GM12878 (cell line): ENCODE data around the gene ISL2. TPM values are rescaled to one million over a fixed set of nuclear protein-coding genes. Genes with fewer than 3 reads are reported as not detected.

Experiments used
- ATAC-seq: fragments of 200-7000 bp; cut with Tn5 transposase; 3 replicates; pipeline ENCODE4 v1.9.1; 2020; ENCODE audit warnings: mild to moderate bottlenecking, moderate library complexity
- BruUV-seq: library from RNA; stranded (reverse); fragments of 400-500 nt; replicated peaks from 2 replicates; lab custom pipeline; 2021; lab: Mats Ljungman, UMichigan
- CTCF ChIA-PET: fragments of 300-600 bp; sonication (Branson Sonifier 250); formaldehyde crosslinking; extraction: SDS; loops from one replicate; lab custom pipeline; 2021; ENCODE audit warnings: inconsistent platforms; lab: Yijun Ruan, JAX
- POLR2A ChIA-PET: fragments of 350-600 bp; formaldehyde crosslinking; extraction: SDS; loops from one replicate; lab custom pipeline; 2021; ENCODE audit warnings: inconsistent platforms; lab: Charles Lee
- RAD21 ChIA-PET: fragments of 300-600 bp; sonication (Branson Sonifier 250); formaldehyde crosslinking; loops from one replicate; lab custom pipeline; 2023; ENCODE audit warnings: antibody characterized with exemption; ENCODE audit not compliant: unreplicated experiment; lab: Charles Lee
- SMC1A ChIA-PET: fragments of 300-600 bp; sonication (Branson Sonifier 250); formaldehyde crosslinking; loops from one replicate; lab custom pipeline; 2023; ENCODE audit not compliant: unreplicated experiment, uncharacterized antibody; lab: Charles Lee
- DNase-seq: peaks from one replicate; pipeline ENCODE4 v3.0.0-alpha.2; 2011; ENCODE audit warnings: low read depth, low spot score
- FAIRE-seq: peaks from 3 replicates; lab custom pipeline; 2011; peaks lifted over from hg19 to GRCh38; lab: Jason Lieb, UNC
- H2AFZ ChIP-seq: 2 replicates; pipeline ENCODE4 v1.6.0; 2011; ENCODE audit warnings: low read depth, low read length, control low read depth; ENCODE audit not compliant: control insufficient read depth
- H3K27ac ChIP-seq: 2 replicates; pipeline ENCODE4 v1.5.1; 2011; ENCODE audit warnings: control low read depth; ENCODE audit not compliant: control insufficient read depth, insufficient read depth
- H3K27me3 ChIP-seq, 2 experiments: replicated peaks in 1 of 2; 2 replicates each; pipeline versions ENCODE4 v1.6.0 to v1.6.1; 2011; ENCODE audit warnings: low read length in 1 of 2; ENCODE audit not compliant: control insufficient read depth in 2 of 2, insufficient read depth in 2 of 2
- H3K36me3 ChIP-seq, 2 experiments: 2 replicates each; pipeline ENCODE4 v1.5.1; 2011; ENCODE audit warnings: low read length in 1 of 2; ENCODE audit not compliant: control insufficient read depth in 2 of 2, insufficient read depth in 2 of 2
- H3K4me1 ChIP-seq: 2 replicates; pipeline ENCODE4 v1.6.1; 2011; ENCODE audit warnings: mild to moderate bottlenecking, low read length, moderate library complexity, mixed read lengths; ENCODE audit not compliant: control insufficient read depth, insufficient read depth
- H3K4me2 ChIP-seq: 2 replicates; pipeline ENCODE4 v1.6.0; 2011; ENCODE audit warnings: control low read depth; ENCODE audit not compliant: control insufficient read depth, insufficient read depth
- H3K4me3 ChIP-seq: fragments of 200-600 bp; sonication (generic); 2 replicates; pipeline ENCODE4 v1.5.1; 2016
- H3K79me2 ChIP-seq: 2 replicates; pipeline ENCODE4 v1.6.0; 2011; ENCODE audit warnings: low read length; ENCODE audit not compliant: control insufficient read depth, insufficient read depth
- H3K9ac ChIP-seq: 2 replicates; pipeline ENCODE4 v1.8.0; 2011; ENCODE audit warnings: low read length, control low read depth, mixed read lengths; ENCODE audit not compliant: control insufficient read depth, insufficient read depth
- H3K9me3 ChIP-seq: replicated peaks from 3 replicates; pipeline ENCODE4 v1.5.1; 2011; ENCODE audit warnings: mild to moderate bottlenecking, low read length; ENCODE audit not compliant: control insufficient read depth, insufficient read depth
- H4K20me1 ChIP-seq: 2 replicates; pipeline ENCODE4 v1.6.0; 2011; ENCODE audit not compliant: control insufficient read depth, insufficient read depth
- RAD21 ChIP-seq: IDR thresholded peaks from 2 replicates; pipeline ENCODE4 v1.6.1; 2011; ENCODE audit warnings: mild to moderate bottlenecking, low read depth, low read length, moderate library complexity; ENCODE audit not compliant: insufficient read depth
- SMARCA5 ChIP-seq: fragments of 450-650 bp; IDR thresholded peaks from 2 replicates; pipeline ENCODE4 v1.6.1; 2017; ENCODE audit warnings: mild to moderate bottlenecking
- WGBS: methylation state at CpG from one replicate; pipeline ENCODE4 v1.1.6; 2016; ENCODE audit warnings: low lambda C conversion rate; ENCODE audit not compliant: insufficient replicate concordance, insufficient coverage; ENCODE audit errors: missing lambda C conversion rate; 5-methylcytosine and 5-hydroxymethylcytosine counted together
- in situ Hi-C: fragments of 300-500 bp; cut with MboI; formaldehyde crosslinking; loops from 9 replicates; pipeline ENCODE4 v1.14.3; 2018; ENCODE audit warnings: mixed read lengths
- intact Hi-C: fragments of 100-400 bp; cut with micrococcal nuclease; formaldehyde crosslinking; loops from one replicate; pipeline ENCODE4 v1.14.2; 2022; ENCODE audit not compliant: unreplicated experiment
- polyA plus RNA-seq, 11 experiments: library from polyadenylated mRNA; depleted of rRNA in 4 of 11; unstranded in 6 of 11; stranded (reverse) in 5 of 11; fragments of >200 nt; fragmentation: Nextera tagmentation in 4 of 11; fragmentation: Illumina TruSeq in 1 of 11; extraction: Ambion mirVana in 4 of 11; extraction: Trizol in 1 of 11; gene quantifications; 1 replicate in 1 of 11; 2 replicates in 10 of 11; pipeline versions ENCODE4 v1.2.1 to v1.2.3, GENCODE V29; 2011 to 2016; ENCODE audit warnings: inconsistent platforms in 2 of 11, missing spikeins in 2 of 11, low read depth in 1 of 11
- total RNA-seq, 4 experiments: library from RNA; depleted of rRNA in 3 of 4; stranded (reverse); fragments of >200 nt in 3 of 4; fragmentation: Illumina TruSeq in 1 of 4; extraction: Trizol in 1 of 4; gene quantifications; 2 replicates each; pipeline versions ENCODE4 v1.2.1 to v1.2.3, GENCODE V29; 2013 to 2021
- TF ChIP-seq, protein P1 (sequence below), 3 experiments: IDR thresholded peaks in 2 of 3; conservative IDR thresholded peaks in 1 of 3; 2 replicates each; pipeline ENCODE4 v1.5.1; 2011; ENCODE audit warnings: low read depth in 3 of 3, low read length in 3 of 3, mild to moderate bottlenecking in 3 of 3, control low read depth in 2 of 3, moderate library complexity in 2 of 3, inconsistent platforms in 1 of 3, mixed read lengths in 1 of 3; ENCODE audit not compliant: control insufficient read depth in 2 of 3, insufficient read depth in 1 of 3; ENCODE audit errors: extremely low read depth in 1 of 3

ISL2 gene
- total and polyA plus RNA-seq, 10 of the 15 experiments (the other 5 are each of a cell fraction or from before 2014, with no cell fraction given): 0.05 to 0.26 (median 0.08) TPM; not detected in 7

- Histone ChIP-seq H3K9ac (no peak overlapping the region), H4K20me1 (no peaks in the 10 kb centered on the region), H3K4me3 (no peak overlapping the region), H3K27me3 (peaks cover 2 to 13% of the 10 kb centered on the region in 2 experiments; a peak in 2 of 4 replicates), H3K79me2 (no peaks in the 10 kb centered on the region), H3K9me3 (no peaks in the 10 kb centered on the region; the same call in 2 of the 3 replicates), H3K27ac (no peak overlapping the region), H3K4me2 (no peak overlapping the region), H3K4me1 (peaks cover 10% of the 10 kb centered on the region; the same call in 1 of the 2 replicates), H2AFZ (no peak overlapping the region), H3K36me3 (no peaks in the 10 kb centered on the region)
- intact Hi-C loops (loop anchor here (5.0 kb wide), 1 partner anchor 97 kb away; no protein-coding TSS in a partner anchor), in situ Hi-C loops (no loop called here)
- ATAC-seq (peak; percentile 44), DNase-seq (no peak), FAIRE-seq (no peak)
- BruUV-seq: no TSS peak
- 53% methylated on average over 9 of the region's 9 CpGs for WGBS
- TF ChIP-seq RAD21 (peak; percentile 27; the same call in 1 of the 2 replicates), SMARCA5 (no peak)
- TF ChIP-seq, protein P1, sequence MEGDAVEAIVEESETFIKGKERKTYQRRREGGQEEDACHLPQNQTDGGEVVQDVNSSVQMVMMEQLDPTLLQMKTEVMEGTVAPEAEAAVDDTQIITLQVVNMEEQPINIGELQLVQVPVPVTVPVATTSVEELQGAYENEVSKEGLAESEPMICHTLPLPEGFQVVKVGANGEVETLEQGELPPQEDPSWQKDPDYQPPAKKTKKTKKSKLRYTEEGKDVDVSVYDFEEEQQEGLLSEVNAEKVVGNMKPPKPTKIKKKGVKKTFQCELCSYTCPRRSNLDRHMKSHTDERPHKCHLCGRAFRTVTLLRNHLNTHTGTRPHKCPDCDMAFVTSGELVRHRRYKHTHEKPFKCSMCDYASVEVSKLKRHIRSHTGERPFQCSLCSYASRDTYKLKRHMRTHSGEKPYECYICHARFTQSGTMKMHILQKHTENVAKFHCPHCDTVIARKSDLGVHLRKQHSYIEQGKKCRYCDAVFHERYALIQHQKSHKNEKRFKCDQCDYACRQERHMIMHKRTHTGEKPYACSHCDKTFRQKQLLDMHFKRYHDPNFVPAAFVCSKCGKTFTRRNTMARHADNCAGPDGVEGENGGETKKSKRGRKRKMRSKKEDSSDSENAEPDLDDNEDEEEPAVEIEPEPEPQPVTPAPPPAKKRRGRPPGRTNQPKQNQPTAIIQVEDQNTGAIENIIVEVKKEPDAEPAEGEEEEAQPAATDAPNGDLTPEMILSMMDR (IDR thresholded peaks at IDR 0.05 in 2 of 3, conservative IDR thresholded peaks at IDR 0.05 in 1 of 3; ENCODE audit: control insufficient read depth in 2 of 3, extremely low read depth in 1 of 3, insufficient read depth in 1 of 3, low read depth in 3 of 3, low read length in 3 of 3): peak; percentile 30 to 35 (median 35); a peak in 4 of 6 replicates
- ChIA-PET POLR2A (interaction anchor here (0.6 kb wide), 1 partner anchor 728 kb away, joined by 7 read pairs; no protein-coding TSS in a partner anchor), CTCF (interaction anchor here (0.5 to 3.0 kb wide), 9 partner anchors 8 to 507 kb away, joined by 3 to 21 read pairs (median 6); no protein-coding TSS in a partner anchor), SMC1A (interaction anchor here (0.9 to 1.9 kb wide), 4 partner anchors 49 to 118 kb away, joined by 3 to 5 read pairs (median 3); no protein-coding TSS in a partner anchor), RAD21 (interaction anchor here (1.1 kb wide), 2 partner anchors 143 to 148 kb away, joined by 4 read pairs; no protein-coding TSS in a partner anchor)
These were observed 2.7 kb upstream of the ISL2 start for GRCh38 chr15:76333720-76334437.
